CD14-positive monocyte (primary cell): ENCODE data around the gene FNIP2. TPM values are rescaled to one million over a fixed set of nuclear protein-coding genes. Genes with fewer than 3 reads are reported as not detected.

Experiments used
- DNase-seq, 3 donors: peaks; one replicate each; pipeline ENCODE4 v3.0.0-alpha.2; 2011 to 2022
- H2AFZ ChIP-seq: 2 replicates; pipeline ENCODE4 v1.6.0; 2012; ENCODE audit warnings: mild to moderate bottlenecking, low read depth, low read length, inconsistent platforms; ENCODE audit not compliant: insufficient read depth, poor library complexity, severe bottlenecking
- H3K27ac ChIP-seq, 2 donors: 1 replicate in 1 of 2; 2 replicates in 1 of 2; pipeline ENCODE4 v1.5.1; 2012 to 2013; ENCODE audit warnings: low read length in 2 of 2, control low read depth in 1 of 2, inconsistent platforms in 1 of 2, low read depth in 1 of 2, mild to moderate bottlenecking in 1 of 2
- H3K27me3 ChIP-seq, 2 donors: one replicate each; pipeline versions ENCODE4 v1.6.0 to v1.6.1; 2011 to 2013; ENCODE audit warnings: low read length in 2 of 2; ENCODE audit not compliant: control insufficient read depth in 2 of 2, insufficient read depth in 2 of 2
- H3K36me3 ChIP-seq, 2 donors: replicated peaks in 1 of 2; 1 replicate in 1 of 2; 2 replicates in 1 of 2; pipeline versions ENCODE4 v1.5.1 to v1.6.1; 2012 to 2013; ENCODE audit warnings: low read length in 2 of 2, control low read depth in 1 of 2, inconsistent platforms in 1 of 2, mild to moderate bottlenecking in 1 of 2; ENCODE audit not compliant: insufficient read depth in 2 of 2, control insufficient read depth in 1 of 2
- H3K4me1 ChIP-seq, 2 donors: 1 replicate in 1 of 2; 2 replicates in 1 of 2; pipeline versions ENCODE4 v1.5.1 to v1.6.1; 2012 to 2013; ENCODE audit warnings: low read length in 2 of 2, control low read depth in 1 of 2, inconsistent platforms in 1 of 2, mild to moderate bottlenecking in 1 of 2, moderate library complexity in 1 of 2; ENCODE audit not compliant: insufficient read depth in 2 of 2, control insufficient read depth in 1 of 2
- H3K4me2 ChIP-seq: replicated peaks from 2 replicates; pipeline ENCODE3; 2012; ENCODE audit warnings: low read length, moderate library complexity, mild to moderate bottlenecking; ENCODE audit not compliant: poor library complexity, severe bottlenecking; ENCODE audit errors: extremely low read depth
- H3K4me3 ChIP-seq, 3 experiments: fragments of 200-600 bp in 1 of 3; sonication (generic) in 1 of 3; replicated peaks in 1 of 3; 1 replicate in 2 of 3; 2 replicates in 1 of 3; pipeline ENCODE4 v1.5.1; 2011 to 2013; ENCODE audit warnings: low read length in 3 of 3, mild to moderate bottlenecking in 3 of 3, control low read depth in 2 of 3, low read depth in 2 of 3, inconsistent platforms in 1 of 3, moderate library complexity in 1 of 3
- H3K79me2 ChIP-seq: 2 replicates; pipeline ENCODE4 v1.6.0; 2012; ENCODE audit warnings: mild to moderate bottlenecking, control low read depth, inconsistent platforms, low read length, moderate library complexity; ENCODE audit not compliant: insufficient read depth
- H3K9ac ChIP-seq: 2 replicates; pipeline ENCODE4 v1.6.0; 2017; ENCODE audit warnings: low read length, mild to moderate bottlenecking; ENCODE audit not compliant: insufficient read depth, poor library complexity, severe bottlenecking
- H3K9me3 ChIP-seq, 2 donors: replicated peaks in 1 of 2; 1 replicate in 1 of 2; 2 replicates in 1 of 2; pipeline versions ENCODE4 v1.5.1 to v1.6.1; 2012 to 2013; ENCODE audit warnings: low read length in 2 of 2, control low read depth in 1 of 2; ENCODE audit not compliant: control insufficient read depth in 1 of 2, insufficient read depth in 1 of 2
- H4K20me1 ChIP-seq: 2 replicates; pipeline ENCODE4 v1.6.0; 2012; ENCODE audit warnings: mild to moderate bottlenecking, low read length, control low read depth, moderate library complexity; ENCODE audit not compliant: insufficient read depth
- H3K27ac Mint-ChIP-seq, 7 donors: one replicate each; pipeline ENCODE4 v1.8.0; 2020; ENCODE audit warnings: mild to moderate bottlenecking in 7 of 7, mixed read lengths in 7 of 7, moderate library complexity in 6 of 7, inconsistent platforms in 2 of 7
- H3K27me3 Mint-ChIP-seq, 3 donors: one replicate each; pipeline ENCODE4 v1.8.0; 2021 to 2022; ENCODE audit warnings: low read depth in 3 of 3, mild to moderate bottlenecking in 3 of 3, mixed read lengths in 3 of 3, moderate library complexity in 3 of 3, inconsistent platforms in 1 of 3
- H3K36me3 Mint-ChIP-seq, 2 donors: one replicate each; pipeline ENCODE4 v1.8.0; 2020; ENCODE audit warnings: mixed read lengths in 2 of 2, inconsistent platforms in 1 of 2, mild to moderate bottlenecking in 1 of 2
- H3K4me1 Mint-ChIP-seq: one replicate; pipeline ENCODE4 v1.8.0; 2020; ENCODE audit warnings: mild to moderate bottlenecking, mixed read lengths
- H3K4me3 Mint-ChIP-seq, 2 donors: one replicate each; pipeline ENCODE4 v1.8.0; 2020; ENCODE audit warnings: mild to moderate bottlenecking in 2 of 2, mixed read lengths in 2 of 2, moderate library complexity in 1 of 2
- H3K9me3 Mint-ChIP-seq, 7 donors: one replicate each; pipeline ENCODE4 v1.8.0; 2020 to 2022; ENCODE audit warnings: mixed read lengths in 7 of 7, mild to moderate bottlenecking in 6 of 7, moderate library complexity in 6 of 7, inconsistent platforms in 2 of 7
- WGBS: methylation state at CpG from one replicate; pipeline ENCODE4 v1.1.5; 2013; ENCODE audit warnings: missing lambda C conversion rate; ENCODE audit not compliant: insufficient coverage; 5-methylcytosine and 5-hydroxymethylcytosine counted together
- intact Hi-C, 2 donors: fragments of 100-400 bp; cut with micrococcal nuclease; formaldehyde crosslinking; loops; one replicate each; pipeline versions ENCODE4 v1.15.0 to v1.15.1; 2023
- polyA plus RNA-seq, 3 donors: library from polyadenylated mRNA; depleted of rRNA in 1 of 3; unstranded in 2 of 3; stranded (reverse) in 1 of 3; fragments of 300-500 nt in 2 of 3; fragments of >200 nt in 1 of 3; fragmentation: Illumina TruSeq in 2 of 3; gene quantifications; 1 replicate in 2 of 3; 2 replicates in 1 of 3; pipeline ENCODE4 v1.2.3, GENCODE V29; 2012 to 2021
- TF ChIP-seq, protein P1 (sequence below): fragments of 200-600 bp; IDR thresholded peaks from one replicate; pipeline ENCODE4 v1.8.0; 2022; ENCODE audit warnings: antibody characterized with exemption, mild to moderate bottlenecking

The FNIP2 gene
- polyA plus RNA-seq, 3 donors, result 3.5 to 7.7 (median 5.7) TPM

DNA sequence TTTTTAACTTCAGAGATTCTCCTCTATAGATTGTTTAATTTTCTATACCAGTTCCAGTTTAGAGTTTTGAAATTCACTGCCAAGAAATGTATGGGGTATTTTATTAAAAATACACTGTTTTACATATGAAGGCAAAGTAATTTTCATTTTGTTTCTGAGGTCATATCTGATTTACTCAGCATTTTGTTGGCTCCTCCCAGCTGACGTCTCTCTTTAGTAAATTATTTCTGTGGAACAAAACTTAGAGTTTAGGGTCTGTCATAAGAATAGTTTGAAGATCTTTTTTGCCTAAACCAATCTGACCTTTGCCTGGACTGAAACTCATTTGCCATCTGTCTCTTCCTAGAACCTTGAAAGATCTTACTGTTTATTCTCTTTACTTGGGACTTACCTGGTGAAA lies 16.9 kb downstream of the FNIP2 start:
- Histone ChIP-seq H3K4me3 (no peak overlapping the region), H3K9me3 (no peaks in the 10 kb centered on the region), H3K4me1 (peaks cover 56 to 64% of the 10 kb centered on the region in 2 donors), H4K20me1 (peaks cover 52% of the 10 kb centered on the region), H3K27ac (no peak overlapping the region), H3K9ac (no peak overlapping the region), H3K79me2 (peaks cover 94% of the 10 kb centered on the region), H3K36me3 (no peaks in the 10 kb centered on the region), H3K27me3 (no peaks in the 10 kb centered on the region), H2AFZ (no peak overlapping the region), H3K4me2 (no peak overlapping the region)
- Mint-ChIP-seq H3K27ac (peak overlapping the region in 1 of 7 donors; percentile 30), H3K9me3 (no peaks in the 10 kb centered on the region), H3K4me1 (peaks cover 67% of the 10 kb centered on the region), H3K36me3 (peaks cover 0 to 3% of the 10 kb centered on the region in 2 donors), H3K4me3 (no peak overlapping the region), H3K27me3 (peaks cover 0 to 2% (median 1%) of the 10 kb centered on the region in 3 donors)
- intact Hi-C loops, result no loop called here
- WGBS, result 60% methylated on average over 1 of the region's 1 CpG
- TF ChIP-seq, protein P1, sequence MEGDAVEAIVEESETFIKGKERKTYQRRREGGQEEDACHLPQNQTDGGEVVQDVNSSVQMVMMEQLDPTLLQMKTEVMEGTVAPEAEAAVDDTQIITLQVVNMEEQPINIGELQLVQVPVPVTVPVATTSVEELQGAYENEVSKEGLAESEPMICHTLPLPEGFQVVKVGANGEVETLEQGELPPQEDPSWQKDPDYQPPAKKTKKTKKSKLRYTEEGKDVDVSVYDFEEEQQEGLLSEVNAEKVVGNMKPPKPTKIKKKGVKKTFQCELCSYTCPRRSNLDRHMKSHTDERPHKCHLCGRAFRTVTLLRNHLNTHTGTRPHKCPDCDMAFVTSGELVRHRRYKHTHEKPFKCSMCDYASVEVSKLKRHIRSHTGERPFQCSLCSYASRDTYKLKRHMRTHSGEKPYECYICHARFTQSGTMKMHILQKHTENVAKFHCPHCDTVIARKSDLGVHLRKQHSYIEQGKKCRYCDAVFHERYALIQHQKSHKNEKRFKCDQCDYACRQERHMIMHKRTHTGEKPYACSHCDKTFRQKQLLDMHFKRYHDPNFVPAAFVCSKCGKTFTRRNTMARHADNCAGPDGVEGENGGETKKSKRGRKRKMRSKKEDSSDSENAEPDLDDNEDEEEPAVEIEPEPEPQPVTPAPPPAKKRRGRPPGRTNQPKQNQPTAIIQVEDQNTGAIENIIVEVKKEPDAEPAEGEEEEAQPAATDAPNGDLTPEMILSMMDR, result no peak
- no peak for DNase-seq

DNA sequence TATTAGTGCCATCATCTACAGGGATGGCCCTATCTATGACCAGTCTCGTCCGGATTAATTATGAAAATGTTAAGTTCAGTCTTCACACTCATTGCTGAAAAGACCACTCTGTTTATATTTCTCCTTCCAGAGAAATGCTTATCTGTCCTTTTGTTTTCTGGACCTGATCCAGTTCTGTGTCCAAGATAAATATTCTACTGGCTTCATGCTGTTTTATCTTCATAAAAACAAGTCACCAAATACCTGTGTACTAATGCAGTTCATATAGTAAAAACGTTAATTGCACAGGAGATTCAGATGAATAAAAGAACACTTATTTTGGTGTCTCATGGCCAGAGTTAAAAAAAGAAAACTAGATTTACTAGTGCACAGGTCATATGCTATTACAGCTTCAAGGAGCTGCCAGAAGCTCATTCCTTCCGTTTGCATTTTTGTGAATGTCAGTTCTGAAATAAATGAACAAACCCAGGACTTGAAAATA lies 17.3 kb downstream of the FNIP2 start:
- Histone ChIP-seq H3K36me3 (no peaks in the 10 kb centered on the region), H3K27ac (peak overlapping the region in 1 of 2 donors; percentile 17), H2AFZ (no peak overlapping the region), H3K9me3 (no peaks in the 10 kb centered on the region), H3K27me3 (no peaks in the 10 kb centered on the region), H3K79me2 (peaks cover 94% of the 10 kb centered on the region), H3K4me1 (peaks cover 56 to 64% of the 10 kb centered on the region in 2 donors), H3K9ac (no peak overlapping the region), H3K4me2 (peak overlapping the region; percentile 23), H3K4me3 (peak overlapping the region in 1 of 3 experiments; percentile 16), H4K20me1 (peaks cover 48% of the 10 kb centered on the region)
- Mint-ChIP-seq H3K4me1 (peaks cover 67% of the 10 kb centered on the region), H3K27ac (peak overlapping the region in 3 of 7 donors; percentile 13 to 63 (median 33)), H3K4me3 (no peak overlapping the region), H3K36me3 (peaks cover 0 to 3% of the 10 kb centered on the region in 2 donors), H3K9me3 (no peaks in the 10 kb centered on the region), H3K27me3 (peaks cover 0 to 2% (median 1%) of the 10 kb centered on the region in 3 donors)
- DNase-seq, result no peak
- TF ChIP-seq, protein P1, result no peak
- intact Hi-C loops, result no loop called here
- WGBS, result no CpG with 5 or more reads among the region's 4 CpGs
